ENCODE results near the gene RAB40C.

Gene RAB40C

DNA sequence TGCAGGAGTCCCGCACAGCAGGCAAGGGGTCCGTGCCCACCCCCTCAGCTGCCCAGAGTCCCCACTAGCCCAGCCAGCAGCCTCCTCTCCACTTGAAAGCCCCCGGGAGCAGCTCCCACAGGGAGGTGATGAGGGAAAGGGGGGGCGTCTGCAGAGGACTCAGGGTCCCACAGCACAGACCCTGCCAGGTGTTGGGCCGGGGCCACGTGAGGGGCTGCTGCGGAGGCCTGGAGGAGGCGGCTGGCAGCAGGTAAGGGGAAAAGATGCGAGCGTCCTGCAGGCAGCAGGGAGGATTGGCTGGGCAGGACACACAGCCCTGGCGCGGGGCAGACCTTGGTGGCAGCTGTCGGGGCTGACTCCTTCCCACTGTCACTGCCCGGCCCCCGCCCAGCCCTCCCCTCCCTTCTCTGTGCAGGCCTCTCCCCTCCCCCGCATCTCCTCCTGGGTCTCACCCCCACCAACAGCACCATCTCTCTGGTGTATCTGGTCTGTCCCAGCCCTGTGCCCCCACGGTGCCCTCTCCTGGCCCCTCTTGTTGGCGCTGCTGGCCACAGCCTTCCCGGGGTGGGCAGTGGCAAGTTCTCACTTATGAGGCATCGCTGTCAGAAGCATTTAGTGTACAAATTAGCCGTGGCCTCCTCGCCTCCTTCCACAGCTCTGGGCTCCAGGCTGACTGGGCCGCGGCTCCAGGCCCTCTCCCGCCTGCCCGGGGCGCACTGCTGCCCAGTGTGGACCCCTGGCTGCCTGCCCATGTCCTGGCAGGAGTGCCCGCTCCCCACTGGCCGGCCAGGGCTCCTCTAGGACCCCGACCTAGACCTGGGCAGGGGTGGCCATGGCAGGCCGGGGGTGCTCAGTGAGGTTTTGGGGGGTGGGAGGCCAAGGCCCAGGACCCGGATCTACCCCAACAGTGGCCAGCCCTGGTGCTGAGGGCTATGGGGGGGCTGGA is 34.1 kb upstream of the RAB40C start:
- no peaks in the 10 kb centered on the region for H3K4me1 ChIP-seq
- H3K9me3 ChIP-seq, result no peaks in the 10 kb centered on the region
- no peak for DNase-seq (ENCODE audit: low spot score in 2 of 2)
- H3K4me3 ChIP-seq, result no peak overlapping the region
- H3K36me3 ChIP-seq (replicated peaks), result peaks cover 11% of the 10 kb centered on the region
- peaks cover 28% of the 10 kb centered on the region for H3K27me3 ChIP-seq (ENCODE audit: low read depth)
- in situ Hi-C loops (cut with MboI; ENCODE audit: low sequenced_read_pairs), result no loop called here

DNA sequence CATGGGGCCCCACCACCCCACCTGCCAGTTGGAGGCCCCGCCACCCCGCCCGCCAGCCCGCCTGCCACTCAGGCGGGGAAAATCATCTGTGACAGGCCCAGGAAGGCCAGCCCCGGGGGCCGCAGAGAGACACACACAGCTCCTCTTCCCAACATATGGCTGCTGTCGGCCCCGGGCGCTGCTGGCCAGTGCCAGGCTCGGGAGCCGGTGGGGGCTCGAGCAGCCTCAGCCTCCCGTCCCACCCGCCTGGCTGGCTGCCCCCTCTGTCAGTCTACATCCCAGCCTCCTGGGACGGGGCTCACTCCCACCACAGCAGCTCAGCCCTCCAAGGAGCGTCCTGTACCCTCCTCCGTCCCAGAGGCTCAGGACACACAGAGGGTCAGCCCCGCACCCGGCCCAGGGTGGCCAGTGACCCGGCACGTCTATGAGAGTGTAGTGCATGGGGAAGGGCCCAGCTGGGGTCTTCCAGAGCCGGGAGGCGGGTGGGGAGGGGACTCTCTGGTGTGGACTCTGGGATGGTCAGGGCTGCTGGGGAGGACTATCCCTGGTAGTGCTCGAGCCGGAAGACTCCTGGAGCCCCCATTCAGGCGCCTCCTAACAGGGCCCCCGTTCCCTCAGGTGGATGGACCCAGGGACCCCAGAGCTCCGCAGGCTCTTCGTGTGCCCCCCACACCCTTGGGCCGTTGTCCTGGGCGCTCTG is 33.2 kb upstream of the RAB40C start:
- Histone ChIP-seq H3K36me3 (replicated peaks) (peaks cover 8% of the 10 kb centered on the region), H3K27me3 (ENCODE audit: low read depth) (peaks cover 37% of the 10 kb centered on the region), H3K4me3 (no peak overlapping the region), H3K4me1 (no peaks in the 10 kb centered on the region), H3K9me3 (no peaks in the 10 kb centered on the region)
- DNase-seq (ENCODE audit: low spot score in 2 of 2), result no peak
- in situ Hi-C loops (cut with MboI; ENCODE audit: low sequenced_read_pairs), result no loop called here

DNA sequence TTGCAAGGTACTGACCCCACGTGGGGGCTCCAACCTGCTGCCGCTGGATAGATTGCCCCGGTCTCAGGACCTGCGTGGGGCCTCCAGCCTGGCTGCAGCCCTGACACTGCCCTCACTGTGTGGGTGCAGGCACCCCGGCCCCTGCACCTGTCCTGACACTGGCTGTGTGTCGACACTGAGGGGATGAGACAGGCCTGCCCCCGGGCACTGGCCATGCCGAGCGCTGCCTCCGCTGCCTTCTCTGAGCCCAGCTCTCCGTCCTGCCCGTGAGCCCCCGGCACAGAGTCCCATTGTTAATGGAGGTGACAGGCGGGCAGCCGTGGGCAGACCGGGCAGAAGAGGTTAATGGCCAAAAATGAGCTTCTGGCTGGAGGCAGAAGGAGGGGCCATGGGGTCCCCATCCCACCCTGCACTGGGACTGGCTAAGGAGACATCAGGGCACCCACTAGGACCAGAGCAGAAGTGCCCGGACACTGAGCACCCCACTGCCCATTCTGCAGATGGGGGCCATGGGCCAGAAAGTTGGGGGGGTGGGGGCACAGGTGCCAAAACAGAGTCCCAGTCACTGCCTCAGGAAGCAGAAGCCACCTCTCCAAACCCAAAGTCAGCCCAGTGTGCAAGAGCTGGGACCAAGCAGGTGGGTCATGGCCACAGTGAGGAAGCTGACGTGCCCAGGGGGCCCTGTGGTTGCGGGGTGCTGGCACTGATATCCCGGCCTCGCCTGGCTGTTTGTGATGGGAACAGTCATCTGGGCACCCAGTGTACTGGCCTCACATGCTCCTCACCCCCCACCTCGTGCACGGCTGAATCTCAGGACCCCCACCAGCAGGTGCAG is 32.2 kb upstream of the RAB40C start:
- Histone ChIP-seq H3K27me3 (ENCODE audit: low read depth) (peaks cover 47% of the 10 kb centered on the region), H3K4me1 (no peaks in the 10 kb centered on the region), H3K4me3 (no peak overlapping the region), H3K9me3 (no peaks in the 10 kb centered on the region), H3K36me3 (replicated peaks) (no peaks in the 10 kb centered on the region)
- in situ Hi-C loops (cut with MboI; ENCODE audit: low sequenced_read_pairs), result no loop called here
- DNase-seq (ENCODE audit: low spot score in 2 of 2), result no peak

DNA sequence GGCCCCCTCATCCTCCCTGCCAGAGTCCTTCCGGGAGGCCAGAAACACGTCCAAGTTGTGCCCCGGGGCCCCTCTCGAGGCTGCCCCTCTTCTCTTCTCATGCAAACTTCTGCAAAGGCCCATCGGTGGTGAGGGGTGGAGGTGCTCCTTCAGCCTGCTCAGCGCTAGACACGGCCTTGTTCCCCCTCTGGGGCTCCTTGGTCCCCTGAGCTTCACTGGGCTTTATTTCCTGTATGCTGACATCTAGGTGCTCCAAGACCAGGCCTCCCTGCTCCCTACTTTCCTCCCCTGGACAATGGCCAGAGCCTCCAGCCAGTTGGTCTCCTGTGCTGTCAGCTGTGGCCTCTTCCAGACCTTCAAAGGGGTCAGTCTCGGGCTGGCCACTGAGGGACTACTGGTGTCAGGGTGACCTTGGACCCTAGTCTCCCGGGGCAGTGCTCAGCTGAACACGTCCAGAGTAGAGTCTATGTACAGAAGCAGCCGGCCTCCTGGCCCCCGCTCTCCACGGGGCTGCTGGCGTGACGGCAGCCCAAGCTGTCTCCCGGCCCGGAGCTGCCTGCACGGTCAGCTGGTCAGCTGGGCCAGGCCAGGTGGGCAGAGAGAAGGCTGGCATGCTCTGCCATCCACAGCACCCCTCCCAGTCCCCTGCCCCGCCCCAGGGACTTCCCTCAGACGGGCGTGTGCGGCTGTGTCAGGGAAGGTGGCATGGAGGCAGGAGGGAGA is 31.4 kb upstream of the RAB40C start:
- no peaks in the 10 kb centered on the region for H3K9me3 ChIP-seq
- H3K36me3 ChIP-seq (replicated peaks), result no peaks in the 10 kb centered on the region
- H3K27me3 ChIP-seq (ENCODE audit: low read depth), result peaks cover 47% of the 10 kb centered on the region
- in situ Hi-C loops (cut with MboI; ENCODE audit: low sequenced_read_pairs), result no loop called here
- no peak overlapping the region for H3K4me3 ChIP-seq
- no peaks in the 10 kb centered on the region for H3K4me1 ChIP-seq
- DNase-seq (ENCODE audit: low spot score in 2 of 2), result no peak

DNA sequence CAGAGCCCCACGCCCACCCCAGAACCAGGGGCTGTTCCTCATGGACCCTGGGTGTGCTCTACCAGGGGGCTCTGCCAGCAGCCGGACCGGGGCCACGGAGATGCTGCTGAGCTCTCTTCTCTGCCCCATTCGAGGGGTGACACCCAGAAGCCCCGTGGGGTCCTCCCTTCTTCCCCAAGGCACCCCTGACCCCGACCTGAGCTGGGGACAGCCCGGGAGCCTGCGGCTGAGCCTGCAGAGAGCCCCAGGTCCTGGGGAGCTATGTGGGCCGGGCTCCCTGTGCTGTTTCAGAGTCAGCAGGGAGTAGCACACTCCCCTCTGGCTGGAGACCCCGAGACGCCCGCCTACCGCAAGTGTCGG is 30.9 kb upstream of the RAB40C start:
- Histone ChIP-seq H3K4me3 (no peak overlapping the region), H3K27me3 (ENCODE audit: low read depth) (peaks cover 47% of the 10 kb centered on the region), H3K36me3 (replicated peaks) (no peaks in the 10 kb centered on the region), H3K9me3 (no peaks in the 10 kb centered on the region), H3K4me1 (no peaks in the 10 kb centered on the region)
- in situ Hi-C loops (cut with MboI; ENCODE audit: low sequenced_read_pairs), result no loop called here
- DNase-seq (ENCODE audit: low spot score in 2 of 2), result no peak

DNA sequence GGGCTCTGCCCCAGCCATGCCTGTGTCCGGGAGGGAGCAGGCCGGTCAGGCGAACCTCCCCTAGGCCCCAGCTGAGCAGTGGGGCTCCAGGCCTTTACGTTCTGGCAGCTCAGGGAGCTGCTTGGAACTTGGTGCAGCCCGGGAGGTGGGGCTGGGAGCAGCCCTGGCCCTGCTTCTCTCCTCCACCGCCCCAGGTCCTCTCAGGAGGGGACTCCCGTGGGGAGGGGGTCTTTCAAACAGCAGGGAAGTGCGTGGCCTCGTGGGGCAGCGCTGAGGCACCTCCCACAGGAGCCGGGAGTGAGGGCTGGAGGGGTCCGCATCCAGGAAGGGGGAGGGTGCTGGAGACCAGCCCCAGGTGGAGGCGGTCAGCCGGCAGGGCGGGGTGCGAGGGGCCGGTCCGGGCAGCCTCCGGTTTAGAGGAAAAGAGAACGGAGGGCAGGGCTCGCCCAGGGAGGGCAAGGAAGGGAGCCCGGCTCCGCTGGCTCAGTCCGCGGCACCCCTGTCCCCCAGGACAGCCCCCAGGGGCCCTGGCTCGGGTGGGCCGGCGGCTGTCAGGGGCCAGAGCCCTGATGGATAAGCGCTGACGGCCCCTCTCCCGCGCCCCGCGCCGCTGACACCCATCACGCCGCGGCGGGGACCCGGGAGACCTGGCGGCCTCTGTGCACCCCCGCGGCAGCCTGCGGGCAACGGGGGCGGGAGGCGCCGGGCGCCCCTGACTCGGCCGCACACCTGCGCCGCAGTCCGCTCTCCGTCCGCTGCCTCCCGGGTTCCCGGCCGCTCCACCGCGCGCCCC is 30.3 kb upstream of the RAB40C start:
- H3K36me3 ChIP-seq (replicated peaks), result no peaks in the 10 kb centered on the region
- H3K9me3 ChIP-seq, result no peaks in the 10 kb centered on the region
- peaks cover 47% of the 10 kb centered on the region for H3K27me3 ChIP-seq (ENCODE audit: low read depth)
- no peak overlapping the region for H3K4me3 ChIP-seq
- H3K4me1 ChIP-seq, result no peaks in the 10 kb centered on the region
- no peak for DNase-seq (ENCODE audit: low spot score in 2 of 2)
- in situ Hi-C loops (cut with MboI; ENCODE audit: low sequenced_read_pairs), result no loop called here

DNA sequence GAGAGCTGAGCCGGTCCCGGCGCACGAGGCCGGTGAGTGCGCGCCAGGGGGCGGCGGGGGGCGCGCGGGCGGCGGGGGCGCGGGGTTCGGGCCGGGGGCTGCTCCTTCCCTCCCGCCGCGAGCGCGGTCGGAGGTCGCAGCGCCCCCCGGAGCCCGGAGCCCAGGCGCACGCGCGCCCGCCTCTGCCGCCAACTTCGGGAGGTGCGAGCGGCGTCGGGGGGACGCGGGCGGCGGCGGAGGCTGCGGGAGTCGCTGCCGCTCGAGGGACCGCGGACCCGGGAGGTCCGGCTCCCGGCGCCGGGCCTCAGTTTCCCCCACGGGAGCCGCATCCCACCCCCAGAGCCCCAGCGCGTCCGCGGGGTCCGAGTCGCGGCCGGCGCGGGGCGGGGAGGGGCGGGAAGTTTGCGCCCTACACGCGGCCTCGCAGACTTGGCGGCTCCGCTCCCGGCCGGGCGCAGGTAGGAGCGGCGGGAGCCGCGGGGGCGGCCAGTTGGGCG is 29.6 kb upstream of the RAB40C start, which contains the start of gene PRR35:
Gene PRR35, plus strand, starts transcription at position 191 of the 497 bp plus-strand sequence. CDS start 2,901 bp downstream, outside the sequence.
- in situ Hi-C loops (cut with MboI; ENCODE audit: low sequenced_read_pairs), result no loop called here
- Histone ChIP-seq H3K27me3 (ENCODE audit: low read depth) (peaks cover 47% of the 10 kb centered on the region), H3K36me3 (replicated peaks) (no peaks in the 10 kb centered on the region), H3K4me1 (no peaks in the 10 kb centered on the region), H3K9me3 (no peaks in the 10 kb centered on the region), H3K4me3 (no peak within 1 kb of the TSS)
- DNase-seq (ENCODE audit: low spot score in 2 of 2), result no peak

DNA sequence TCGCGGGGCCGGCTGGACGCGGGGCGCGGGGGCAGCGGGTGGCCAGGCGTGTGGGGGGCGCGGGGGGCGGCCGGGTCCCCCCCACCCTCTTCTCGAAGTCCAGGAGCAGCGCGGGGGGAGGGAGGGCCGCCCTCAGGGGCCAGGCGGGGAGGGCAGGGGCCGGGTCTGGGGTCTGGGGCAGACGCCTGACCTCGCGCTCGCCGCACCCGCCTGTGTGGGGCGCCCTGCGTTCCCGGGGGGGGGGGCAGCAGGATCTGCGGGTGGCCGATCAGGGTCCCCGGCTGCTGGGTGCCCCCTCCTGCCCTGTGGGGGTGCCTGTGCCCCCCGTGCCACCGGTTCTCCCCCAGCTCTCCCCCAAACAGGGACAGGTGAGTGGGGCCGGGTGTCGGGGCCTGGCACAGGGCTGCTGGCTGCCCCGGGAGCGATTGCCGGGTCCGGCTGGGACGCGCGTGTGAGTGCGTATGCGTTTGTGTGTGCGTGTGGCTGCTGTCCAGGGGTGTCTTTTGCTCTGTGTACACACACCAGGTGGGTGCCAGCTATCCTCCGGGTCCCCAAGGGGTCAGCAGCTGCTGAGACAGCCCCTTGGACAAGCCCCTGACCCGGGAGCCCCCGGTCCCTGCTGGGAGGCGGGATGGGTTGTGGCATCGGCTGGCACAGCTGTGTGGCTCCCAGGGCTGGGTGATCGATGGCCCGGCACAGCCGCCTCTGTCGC is 29.0 kb upstream of the RAB40C start:
- H3K4me1 ChIP-seq, result no peaks in the 10 kb centered on the region
- in situ Hi-C loops (cut with MboI; ENCODE audit: low sequenced_read_pairs), result no loop called here
- no peak overlapping the region for H3K4me3 ChIP-seq
- no peak for DNase-seq (ENCODE audit: low spot score in 2 of 2)
- H3K36me3 ChIP-seq (replicated peaks), result no peaks in the 10 kb centered on the region
- no peaks in the 10 kb centered on the region for H3K9me3 ChIP-seq
- peaks cover 47% of the 10 kb centered on the region for H3K27me3 ChIP-seq (ENCODE audit: low read depth)

DNA sequence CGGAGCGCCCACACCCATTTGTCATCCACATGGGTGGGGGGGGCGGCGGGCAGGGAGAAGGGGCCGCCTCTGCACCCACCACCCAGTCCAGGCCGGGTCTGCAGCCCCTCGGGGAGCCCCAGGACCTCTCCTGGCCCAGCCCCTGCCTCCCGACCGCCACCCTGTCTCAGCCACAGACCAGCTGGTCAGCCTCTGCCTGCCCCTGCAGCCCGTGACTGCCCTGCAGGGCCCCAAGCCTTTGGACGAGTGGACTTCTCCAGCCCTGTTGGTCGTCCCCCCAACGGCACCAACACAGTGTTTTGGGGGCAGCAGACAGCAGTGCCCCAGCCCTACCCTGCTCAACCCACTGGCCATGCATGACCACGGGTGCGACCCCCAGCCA is 28.5 kb upstream of the RAB40C start:
- Histone ChIP-seq H3K9me3 (no peaks in the 10 kb centered on the region), H3K4me3 (no peak overlapping the region), H3K27me3 (ENCODE audit: low read depth) (peaks cover 47% of the 10 kb centered on the region), H3K36me3 (replicated peaks) (no peaks in the 10 kb centered on the region), H3K4me1 (no peaks in the 10 kb centered on the region)
- in situ Hi-C loops (cut with MboI; ENCODE audit: low sequenced_read_pairs), result no loop called here
- no peak for DNase-seq (ENCODE audit: low spot score in 2 of 2)

DNA sequence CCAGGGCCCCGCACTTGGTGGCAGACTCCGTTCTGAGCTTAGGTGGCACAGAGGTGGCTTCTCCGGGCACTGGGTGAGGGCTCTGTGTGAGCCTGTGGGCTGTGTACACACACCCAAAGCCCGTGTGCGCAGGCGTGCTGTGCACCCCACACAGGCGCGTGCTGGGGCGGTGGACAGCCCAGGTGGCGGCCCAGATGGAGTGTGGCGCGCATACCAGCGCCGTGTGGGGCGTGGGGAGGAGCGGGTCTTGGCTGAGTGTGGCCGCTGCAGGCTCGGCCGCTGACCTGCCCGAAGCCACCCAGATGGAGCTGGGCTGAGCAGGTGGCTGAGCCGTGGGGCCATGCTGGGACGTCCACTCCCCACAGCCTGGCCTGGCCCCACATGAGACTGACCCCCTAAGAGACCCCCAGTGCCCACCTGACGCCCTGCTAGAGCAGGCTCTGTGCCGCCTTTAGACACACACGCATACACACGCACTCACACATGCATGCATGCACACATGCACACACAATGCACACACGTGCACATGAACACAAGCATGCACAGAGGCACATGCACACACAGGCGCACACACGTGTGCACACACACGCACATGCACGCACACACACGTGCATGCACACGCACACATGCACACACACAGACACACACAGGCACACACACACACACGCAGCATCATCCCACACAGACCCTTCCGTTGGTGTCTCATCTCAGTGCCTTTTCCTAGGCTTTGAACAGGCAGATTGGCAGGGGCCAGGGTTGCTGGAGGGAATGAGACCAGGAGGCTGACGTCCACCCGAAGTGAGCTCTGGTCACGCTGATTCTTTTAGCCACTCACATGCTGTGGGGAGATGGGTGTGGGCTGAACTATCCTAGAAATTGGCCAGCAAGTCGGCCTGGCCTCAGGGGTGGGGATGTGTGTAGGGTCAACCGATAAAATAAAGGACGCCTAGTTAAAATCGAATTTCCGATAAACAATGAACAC is 27.6 kb upstream of the RAB40C start:
- Histone ChIP-seq H3K27me3 (ENCODE audit: low read depth) (peaks cover 46% of the 10 kb centered on the region), H3K4me3 (no peak overlapping the region), H3K4me1 (no peaks in the 10 kb centered on the region), H3K9me3 (no peaks in the 10 kb centered on the region), H3K36me3 (replicated peaks) (no peaks in the 10 kb centered on the region)
- in situ Hi-C loops (cut with MboI; ENCODE audit: low sequenced_read_pairs), result no loop called here
- no peak for DNase-seq (ENCODE audit: low spot score in 2 of 2)

DNA sequence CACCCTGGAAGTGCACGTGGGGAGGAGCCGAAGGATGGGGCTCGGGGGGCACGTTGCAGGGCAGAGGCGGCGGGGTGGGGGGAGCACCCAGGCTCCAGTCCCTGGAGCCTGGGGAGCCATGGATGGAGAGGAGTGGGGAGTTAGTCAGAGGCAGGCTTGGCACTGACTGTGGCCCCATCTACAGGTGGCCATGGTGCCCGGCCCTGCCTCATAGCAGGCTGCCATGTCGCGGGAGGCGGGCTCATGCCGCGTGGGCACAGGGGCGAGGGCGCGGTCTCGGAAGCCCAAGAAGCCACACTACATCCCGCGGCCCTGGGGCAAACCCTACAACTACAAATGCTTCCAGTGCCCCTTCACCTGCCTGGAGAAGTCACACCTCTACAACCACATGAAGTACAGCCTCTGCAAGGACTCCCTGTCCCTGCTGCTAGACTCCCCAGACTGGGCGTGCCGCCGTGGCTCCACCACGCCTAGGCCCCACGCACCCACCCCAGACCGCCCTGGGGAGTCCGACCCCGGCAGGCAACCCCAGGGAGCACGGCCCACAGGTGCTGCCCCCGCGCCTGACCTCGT is 26.7 kb upstream of the RAB40C start:
- H3K4me1 ChIP-seq, result no peaks in the 10 kb centered on the region
- H3K4me3 ChIP-seq, result no peak overlapping the region
- in situ Hi-C loops (cut with MboI; ENCODE audit: low sequenced_read_pairs), result no loop called here
- no peaks in the 10 kb centered on the region for H3K9me3 ChIP-seq
- no peak for DNase-seq (ENCODE audit: low spot score in 2 of 2)
- H3K36me3 ChIP-seq (replicated peaks), result no peaks in the 10 kb centered on the region
- H3K27me3 ChIP-seq (ENCODE audit: low read depth), result peaks cover 37% of the 10 kb centered on the region

All from HAP-1 (cell line).